Mucosa of descending colon (tissue), 3 donors: ENCODE data around the gene TNRC6A. TPM values are rescaled to one million over a fixed set of nuclear protein-coding genes. Genes with fewer than 3 reads are reported as not detected.
"Not testable (repeated sequence)": the region's sequence is repeated elsewhere in the genome, so short reads cannot be mapped to it uniquely, and the experiment has no call there.

Experiments
- ATAC-seq: fragments of 200-7000 bp; cut with Tn5 transposase; one replicate; pipeline ENCODE4 v1.9.1; 2020; ENCODE audit warnings: mild to moderate bottlenecking, moderate library complexity
- DNase-seq, 3 donors: peaks; one replicate each; pipeline ENCODE4 v3.0.0-alpha.2; 2020
- H3K36me3 ChIP-seq: fragments of 200-600 bp; one replicate; pipeline ENCODE4 v1.8.0; 2021; ENCODE audit warnings: low read depth, mild to moderate bottlenecking
- H3K4me1 ChIP-seq: fragments of 200-600 bp; one replicate; pipeline ENCODE4 v1.8.0; 2021; ENCODE audit warnings: low read depth, mild to moderate bottlenecking
- H3K4me3 ChIP-seq: fragments of 200-600 bp; one replicate; pipeline ENCODE4 v1.8.0; 2021; ENCODE audit warnings: mild to moderate bottlenecking
- H3K9me3 ChIP-seq: fragments of 200-600 bp; one replicate; pipeline ENCODE4 v1.8.0; 2021; ENCODE audit warnings: mild to moderate bottlenecking
- CTCF ChIP-seq: fragments of 200-600 bp; IDR thresholded peaks from one replicate; pipeline ENCODE4 v1.8.0; 2022; ENCODE audit warnings: antibody characterized with exemption, mild to moderate bottlenecking
- intact Hi-C, 2 donors: fragments of 100-400 bp; cut with DNase I in 1 of 2; cut with micrococcal nuclease in 1 of 2; formaldehyde crosslinking; loops; one replicate each; pipeline versions ENCODE4 v1.11.0 to v1.11.1; 2022; cut with DNase I, micrococcal nuclease
- total RNA-seq, 3 donors: library from RNA; stranded (reverse); fragmentation: NEBNext Ultra II Directional in 2 of 3; extraction: Animal tissue kit (Norgen Biotek cat#: 25700) in 2 of 3; gene quantifications; one replicate each; pipeline versions ENCODE4 v1.2.1 to v1.2.4, GENCODE V29; 2021 to 2023
- donor health status: DM: no; HTN: no; CAD: no; lungs with moderate emphysema.
- donor health status: DM: no; HTN: no; CAD: no.
- donor health status: DM: no; HTN: yes; CAD: no.

The TNRC6A gene
- total RNA-seq, 3 donors from 2014 or later = 40.5 to 83.7 (median 47.8) TPM

DNA sequence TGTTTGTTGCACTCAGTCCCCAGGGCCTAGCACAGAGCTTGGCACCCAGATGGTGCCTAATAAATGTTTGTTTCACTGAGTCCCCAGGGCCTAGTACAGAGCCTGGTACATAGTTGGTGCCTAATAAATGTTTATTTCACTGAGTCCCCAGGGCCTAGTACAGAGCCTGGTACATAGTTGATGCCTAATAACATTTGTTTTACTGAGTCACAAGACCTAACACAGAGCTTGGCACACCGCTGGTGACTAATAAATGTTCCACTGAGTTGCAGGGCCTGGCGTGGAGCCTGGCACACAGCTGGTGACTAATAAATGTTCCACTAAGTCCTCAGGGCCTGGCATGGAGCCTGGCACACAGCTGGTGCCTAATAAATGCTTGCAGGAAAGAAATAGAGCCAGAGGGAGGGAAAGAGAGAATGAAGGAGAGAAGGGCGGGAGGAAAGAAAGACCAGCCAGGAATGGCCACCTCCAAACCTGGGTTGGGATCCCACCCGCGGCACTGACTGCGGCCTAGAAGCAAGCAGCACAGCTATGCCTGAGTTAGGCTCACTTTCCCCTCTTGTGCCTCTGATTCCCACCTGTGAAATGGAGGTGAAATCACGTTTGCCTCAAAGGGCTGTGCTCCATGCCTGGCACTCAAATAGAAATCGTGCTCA is 123.8 kb downstream of the TNRC6A start:
- no peaks in the 10 kb centered on the region for H3K4me1 ChIP-seq
- DNase-seq = no peak
- intact Hi-C loops = no loop called here
- no peak for ATAC-seq
- H3K4me3 ChIP-seq = no peak overlapping the region
- TF ChIP-seq CTCF = no peak
- H3K36me3 ChIP-seq = no peaks in the 10 kb centered on the region
- H3K9me3 ChIP-seq = no peaks in the 10 kb centered on the region

DNA sequence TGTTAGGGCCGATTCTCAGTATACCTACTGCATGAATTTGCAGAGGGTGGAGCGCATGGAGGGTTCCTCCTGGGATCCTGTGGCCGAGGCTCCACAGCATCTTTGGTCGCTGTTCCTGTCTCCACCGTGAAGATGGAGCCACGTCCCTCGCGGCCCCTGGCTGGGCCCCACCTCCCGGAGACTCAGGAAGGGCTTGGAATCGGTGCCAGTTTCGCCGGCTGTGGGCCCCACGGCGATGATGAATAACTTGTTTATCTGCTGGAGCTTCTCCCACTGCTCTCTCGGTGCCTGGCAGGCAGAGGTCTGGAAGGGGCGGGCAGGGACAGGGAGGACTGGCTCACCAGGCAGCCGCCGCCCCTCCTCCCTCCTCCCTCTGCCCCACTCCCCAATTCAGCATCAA is 124.4 kb downstream of the TNRC6A start:
- DNase-seq (no peak), ATAC-seq (no peak)
- peaks cover under 1% of the 10 kb centered on the region for H3K4me1 ChIP-seq
- no peaks in the 10 kb centered on the region for H3K36me3 ChIP-seq
- intact Hi-C loops = no loop called here
- TF ChIP-seq CTCF = no peak
- no peak overlapping the region for H3K4me3 ChIP-seq
- no peaks in the 10 kb centered on the region for H3K9me3 ChIP-seq

- no peak for DNase-seq
- Histone ChIP-seq H3K4me1 (peaks cover 7% of the 10 kb centered on the region), H3K36me3 (no peaks in the 10 kb centered on the region), H3K4me3 (no peak overlapping the region), H3K9me3 (no peaks in the 10 kb centered on the region)
- TF ChIP-seq CTCF = no peak
- intact Hi-C loops = no loop called here
- no peak for ATAC-seq
Observed at GRCh38 chr16:24854607-24855171, 125.2 kb downstream of the TNRC6A start.

DNA sequence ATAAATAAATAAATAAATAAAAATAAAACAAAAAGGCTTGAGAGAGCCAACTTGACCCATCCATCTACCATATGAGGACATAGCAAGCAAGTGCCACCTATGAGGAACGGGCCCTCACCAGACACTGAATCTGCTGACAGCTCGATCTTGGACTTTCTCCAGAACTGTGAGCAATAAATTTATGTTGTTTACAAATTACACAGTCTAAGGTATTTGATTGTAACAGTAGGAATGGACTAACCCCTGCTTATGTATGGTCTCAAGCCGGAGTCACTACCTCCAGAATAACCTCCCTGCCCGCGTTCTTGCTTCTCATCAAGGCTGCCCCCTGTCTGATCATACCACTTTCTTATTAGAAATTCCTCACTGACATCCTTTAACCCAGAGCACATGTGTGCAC is 126.2 kb downstream of the TNRC6A start:
- no peak for DNase-seq
- TF ChIP-seq CTCF = no peak
- Histone ChIP-seq H3K4me3 (no peak overlapping the region), H3K9me3 (no peaks in the 10 kb centered on the region), H3K36me3 (no peaks in the 10 kb centered on the region), H3K4me1 (peaks cover 7% of the 10 kb centered on the region)
- intact Hi-C loops = no loop called here
- ATAC-seq = no peak

DNA sequence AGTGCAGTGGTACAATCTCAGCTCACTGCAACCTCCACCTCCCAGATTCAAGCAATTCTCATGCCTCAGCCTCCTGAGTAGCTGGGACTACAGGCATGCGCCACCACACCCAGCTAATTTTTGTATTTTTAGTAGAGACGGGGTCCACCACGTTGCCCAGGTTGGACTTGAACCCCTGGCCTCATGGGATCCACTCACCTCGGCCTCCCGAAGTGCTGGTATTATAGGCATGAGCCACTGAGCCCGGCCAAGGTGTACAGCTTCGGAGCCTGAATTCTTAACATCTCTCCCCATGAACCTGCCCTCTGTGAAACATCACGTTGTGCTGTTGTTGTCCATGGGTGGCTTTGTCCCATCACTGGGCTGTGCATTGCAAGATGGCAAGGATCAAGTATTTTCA is 127.4 kb downstream of the TNRC6A start:
- intact Hi-C loops, H3K36me3 ChIP-seq, DNase-seq, ATAC-seq, H3K4me1 ChIP-seq, H3K4me3 ChIP-seq, H3K9me3 ChIP-seq: not testable (repeated sequence)

DNA sequence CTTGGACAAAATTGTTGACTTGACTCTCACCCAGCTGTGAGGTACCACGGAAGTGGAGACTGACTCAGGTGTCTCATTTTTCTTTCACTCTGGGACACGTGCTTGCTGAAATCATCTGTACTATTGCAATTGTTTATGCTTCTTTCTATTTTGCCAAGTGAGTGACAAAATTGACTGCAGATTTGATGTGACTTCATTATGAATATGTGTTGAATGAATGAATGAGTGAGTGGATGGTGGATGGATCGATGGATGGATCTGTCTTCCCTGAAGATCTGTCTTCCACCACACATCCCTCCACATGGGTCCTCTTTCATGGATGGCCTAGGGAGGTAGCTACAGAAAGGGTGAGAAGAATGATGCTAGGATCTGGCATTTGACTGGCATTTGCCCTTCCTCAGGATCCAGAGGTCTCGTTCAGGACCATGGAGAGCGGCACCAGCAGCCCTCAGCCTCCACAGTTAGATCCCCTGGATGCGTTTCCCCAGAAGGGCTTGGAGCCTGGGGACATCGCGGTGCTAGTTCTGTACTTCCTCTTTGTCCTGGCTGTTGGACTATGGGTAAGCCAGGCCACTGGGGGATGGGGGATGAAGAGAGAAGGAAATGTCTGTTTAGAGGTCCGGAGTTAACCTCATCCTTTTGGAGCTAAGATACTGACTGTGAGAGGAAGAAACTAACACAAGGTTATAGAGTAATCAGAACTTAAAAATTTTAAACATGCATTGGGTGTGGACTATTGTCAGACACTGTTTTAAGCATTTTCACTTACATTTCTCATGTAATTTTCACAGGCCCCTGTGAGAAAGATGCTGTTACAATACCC is 129.0 kb downstream of the TNRC6A start:
- no peaks in the 10 kb centered on the region for H3K36me3 ChIP-seq
- peaks cover 7% of the 10 kb centered on the region for H3K4me1 ChIP-seq
- TF ChIP-seq CTCF = no peak
- H3K9me3 ChIP-seq = no peaks in the 10 kb centered on the region
- no peak overlapping the region for H3K4me3 ChIP-seq
- peak; percentile 72 for ATAC-seq
- intact Hi-C loops = no loop called here
- DNase-seq = peak in 2 of 3 donors; percentile 68 to 72
